Peyer's patch (tissue), 4 donors: ENCODE results near the gene PLPP6.

Experiments used
- CTCF ChIP-seq, 6 experiments: fragments of 450-650 bp in 4 of 6; fragments of 200-600 bp in 2 of 6; sonication (generic) in 1 of 6; IDR thresholded peaks; one replicate each; pipeline ENCODE4 v1.5.1; 2017 to 2019; ENCODE audit warnings: antibody characterized with exemption in 6 of 6, mild to moderate bottlenecking in 3 of 6, moderate library complexity in 1 of 6
- POLR2A ChIP-seq, 2 donors: fragments of 450-650 bp; IDR thresholded peaks; one replicate each; pipeline ENCODE4 v1.5.1; 2017; ENCODE audit warnings: antibody characterized with exemption in 2 of 2, mild to moderate bottlenecking in 2 of 2, moderate library complexity in 2 of 2

- TF ChIP-seq CTCF (IDR thresholded peaks at IDR 0.05) (no peak), POLR2A (IDR thresholded peaks at IDR 0.05) (no peak)
These were observed 44.3 kb upstream of the PLPP6 start for GRCh38 chr9:4617752-4618151.
